Stimulated activated memory B cell treated with anti-CD40 and anti-IgM and Interleukin-4, amounts not matched to agents 10 μg/mL and 1 μg/mL and 100 μg/mL, for 72 hours (primary cell): ENCODE results near the gene ABHD15.

Source experiments
- ATAC-seq: fragments of 150-1000 bp; cut with Tn5 transposase; 2 replicates; pipeline ENCODE4 v1.10.0; 2021
- H3K27ac Mint-ChIP-seq: one replicate; pipeline ENCODE4 v1.8.0; 2022; ENCODE audit warnings: mild to moderate bottlenecking, mixed read lengths
- H3K27me3 Mint-ChIP-seq: one replicate; pipeline ENCODE4 v1.8.0; 2022; ENCODE audit warnings: mixed read lengths
- H3K36me3 Mint-ChIP-seq: one replicate; pipeline ENCODE4 v1.8.0; 2022; ENCODE audit warnings: mixed read lengths
- H3K4me1 Mint-ChIP-seq: one replicate; pipeline ENCODE4 v1.8.0; 2022; ENCODE audit warnings: mixed read lengths
- H3K4me3 Mint-ChIP-seq: one replicate; pipeline ENCODE4 v1.8.0; 2022; ENCODE audit warnings: mild to moderate bottlenecking, moderate library complexity, mixed read lengths
- H3K9me3 Mint-ChIP-seq: one replicate; pipeline ENCODE4 v1.8.0; 2022; ENCODE audit warnings: mixed read lengths

The ABHD15 gene

GRCh38 chr17:29597361-29598172 is 30.7 kb upstream of the ABHD15 start:
- Mint-ChIP-seq H3K9me3 (no peaks in the 10 kb centered on the region), H3K4me1 (peaks cover 23% of the 10 kb centered on the region), H3K4me3 (no peak overlapping the region), H3K36me3 (no peaks in the 10 kb centered on the region), H3K27me3 (no peaks in the 10 kb centered on the region), H3K27ac (no peak overlapping the region)
- no peak for ATAC-seq

GRCh38 chr17:29596811-29597210 is 30.0 kb upstream of the ABHD15 start:
- no peak for ATAC-seq
- no peaks in the 10 kb centered on the region for H3K27me3 Mint-ChIP-seq
- H3K4me3 Mint-ChIP-seq = no peak overlapping the region
- no peaks in the 10 kb centered on the region for H3K9me3 Mint-ChIP-seq
- peaks cover 30% of the 10 kb centered on the region for H3K4me1 Mint-ChIP-seq
- no peak overlapping the region for H3K27ac Mint-ChIP-seq
- H3K36me3 Mint-ChIP-seq = no peaks in the 10 kb centered on the region

- Mint-ChIP-seq H3K4me3 (no peak overlapping the region), H3K36me3 (no peaks in the 10 kb centered on the region), H3K27ac (no peak overlapping the region), H3K9me3 (no peaks in the 10 kb centered on the region), H3K4me1 (peaks cover 37% of the 10 kb centered on the region), H3K27me3 (no peaks in the 10 kb centered on the region)
- no peak for ATAC-seq
These were observed 29.3 kb upstream of the ABHD15 start for GRCh38 chr17:29595943-29596774.

DNA sequence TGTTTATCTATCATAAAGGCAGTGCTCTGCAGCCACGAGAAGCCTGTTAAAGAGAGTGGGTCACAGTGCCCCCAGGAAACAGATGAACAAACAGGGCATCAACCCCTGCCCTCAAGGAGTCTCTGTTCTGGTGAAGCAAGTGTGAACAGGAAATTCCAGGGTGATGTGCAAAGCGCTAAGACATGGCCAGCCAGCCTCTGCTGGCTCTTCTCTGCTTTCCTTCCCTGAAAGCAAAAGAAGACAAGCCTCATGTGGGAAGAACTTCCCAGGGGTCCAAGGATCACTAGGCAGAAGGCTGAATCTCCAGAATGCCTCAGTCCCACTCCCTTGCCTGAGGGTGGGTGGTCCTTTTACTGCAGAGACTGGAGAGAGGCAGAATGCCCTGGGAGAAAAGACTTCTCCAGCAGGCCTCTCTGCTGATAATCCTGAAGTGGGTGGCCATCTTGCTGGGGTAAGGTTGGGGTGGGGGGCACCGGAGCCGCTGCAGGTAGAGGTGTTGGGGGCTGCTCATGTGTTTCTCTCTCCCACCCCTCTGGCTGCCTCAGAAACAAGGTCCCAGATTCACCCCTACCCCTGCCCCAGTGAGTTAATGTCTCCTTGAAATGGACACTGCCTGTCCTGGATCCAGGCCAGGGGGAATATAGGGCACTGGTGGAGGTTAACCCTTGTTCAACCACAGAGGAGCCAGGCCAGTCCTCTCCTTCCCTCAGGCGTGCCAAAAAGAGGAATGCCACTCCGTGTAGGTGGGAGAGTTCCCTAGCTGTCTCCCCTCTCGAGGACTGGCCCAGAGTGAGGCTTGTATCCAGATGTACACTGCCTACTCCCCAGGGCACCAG is 28.5 kb upstream of the ABHD15 start:
- H3K9me3 Mint-ChIP-seq = no peaks in the 10 kb centered on the region
- no peak for ATAC-seq
- H3K27me3 Mint-ChIP-seq = no peaks in the 10 kb centered on the region
- peaks cover 38% of the 10 kb centered on the region for H3K4me1 Mint-ChIP-seq
- H3K27ac Mint-ChIP-seq = no peak overlapping the region
- no peak overlapping the region for H3K4me3 Mint-ChIP-seq
- no peaks in the 10 kb centered on the region for H3K36me3 Mint-ChIP-seq

- no peaks in the 10 kb centered on the region for H3K36me3 Mint-ChIP-seq
- H3K27me3 Mint-ChIP-seq = no peaks in the 10 kb centered on the region
- peak overlapping the region; percentile 84 for H3K4me3 Mint-ChIP-seq
- no peak overlapping the region for H3K27ac Mint-ChIP-seq
- H3K4me1 Mint-ChIP-seq = peaks cover 43% of the 10 kb centered on the region
- no peak for ATAC-seq
- no peaks in the 10 kb centered on the region for H3K9me3 Mint-ChIP-seq
These were observed 27.8 kb upstream of the ABHD15 start for GRCh38 chr17:29594519-29595090.

GRCh38 chr17:29593591-29594518 is 27.0 kb upstream of the ABHD15 start:
- Mint-ChIP-seq H3K36me3 (no peaks in the 10 kb centered on the region), H3K9me3 (no peaks in the 10 kb centered on the region), H3K4me1 (peaks cover 43% of the 10 kb centered on the region), H3K27ac (no peak overlapping the region), H3K27me3 (no peaks in the 10 kb centered on the region), H3K4me3 (peak overlapping the region; percentile 84)
- no peak for ATAC-seq

DNA sequence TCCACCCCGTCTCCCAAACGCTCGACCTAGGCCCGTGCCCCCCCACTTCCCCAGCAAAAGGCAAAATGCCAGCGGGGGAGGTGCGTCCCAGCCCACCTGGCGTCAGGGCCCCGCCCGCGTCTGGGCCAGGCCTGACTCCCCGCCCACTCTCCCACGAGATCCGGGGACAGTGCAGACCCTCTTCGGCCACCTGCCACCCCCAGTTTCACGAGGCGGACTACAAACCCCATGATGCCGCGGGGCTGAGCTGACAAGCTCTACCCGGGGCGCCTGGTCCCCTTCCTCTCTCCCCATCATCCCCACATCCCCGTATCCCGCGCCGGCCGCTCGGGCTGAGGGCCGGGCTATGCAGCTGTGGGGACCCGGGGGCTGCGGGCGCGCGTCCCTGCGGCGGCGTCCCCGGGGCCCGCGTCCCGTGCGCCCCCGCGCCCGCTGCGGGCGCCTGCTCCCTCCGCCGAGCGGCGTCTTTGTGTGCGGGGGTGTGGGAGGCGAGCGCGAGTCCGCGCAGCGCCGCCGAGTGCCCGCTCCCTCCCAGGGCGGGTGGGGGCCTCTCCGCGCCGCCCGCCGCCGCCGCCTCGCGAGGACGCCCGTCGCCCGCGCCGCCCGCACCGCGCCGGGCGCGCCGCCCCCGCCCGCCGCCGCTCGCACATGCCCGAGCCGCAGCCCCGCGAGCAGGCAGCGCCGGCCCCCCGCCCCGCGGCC is 26.2 kb upstream of the ABHD15 start, which contains the start of gene ANKRD13B:
ANKRD13B (plus strand) TSS at position 283 of the 702 bp plus-strand sequence. CDS start 490 bp downstream, outside the sequence.
- peaks cover 51% of the 10 kb centered on the region for H3K4me1 Mint-ChIP-seq
- peak within 1 kb of the TSS; percentile 84 for H3K4me3 Mint-ChIP-seq
- H3K27ac Mint-ChIP-seq = peak within 1 kb of the TSS; percentile 73
- no peaks in the 10 kb centered on the region for H3K36me3 Mint-ChIP-seq
- peak; percentile 11 for ATAC-seq
- H3K27me3 Mint-ChIP-seq = no peaks in the 10 kb centered on the region
- H3K9me3 Mint-ChIP-seq = no peaks in the 10 kb centered on the region

- H3K27ac Mint-ChIP-seq = peak overlapping the region; percentile 73
- ATAC-seq = peak; percentile 58
- peaks cover 61% of the 10 kb centered on the region for H3K4me1 Mint-ChIP-seq
- H3K9me3 Mint-ChIP-seq = no peaks in the 10 kb centered on the region
- H3K36me3 Mint-ChIP-seq = no peaks in the 10 kb centered on the region
- peak overlapping the region; percentile 78 for H3K4me3 Mint-ChIP-seq
- no peaks in the 10 kb centered on the region for H3K27me3 Mint-ChIP-seq
These were observed 25.1 kb upstream of the ABHD15 start for GRCh38 chr17:29591737-29592608.

DNA sequence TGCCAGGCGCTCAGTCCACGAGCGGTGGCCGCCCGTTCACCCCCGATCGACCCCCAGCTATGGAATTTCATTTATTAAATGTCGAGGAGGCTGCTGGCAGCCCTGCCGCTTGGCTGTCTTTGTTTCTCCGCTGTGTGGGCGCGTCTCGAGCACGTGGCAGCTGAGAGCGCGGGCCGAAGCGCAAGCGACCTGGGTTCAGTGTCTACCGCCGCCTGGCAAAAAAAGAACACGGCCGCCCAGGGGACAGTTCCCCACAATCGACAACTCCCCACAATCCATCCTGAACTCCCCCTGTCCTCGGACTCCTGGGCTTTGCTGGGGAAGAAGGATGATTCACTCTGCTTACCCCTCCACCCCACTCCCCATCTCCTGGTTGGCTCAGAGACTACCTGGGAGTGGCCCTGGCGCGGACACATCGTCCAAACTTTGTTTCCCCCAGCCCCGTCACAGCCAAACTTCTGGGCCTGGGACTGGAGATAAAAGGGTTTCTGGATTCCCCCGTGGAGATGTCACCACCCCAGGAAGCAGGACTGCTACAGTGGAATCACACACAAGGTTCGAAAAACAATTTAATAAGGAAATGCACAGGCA is 24.4 kb upstream of the ABHD15 start:
- H3K36me3 Mint-ChIP-seq = no peaks in the 10 kb centered on the region
- H3K9me3 Mint-ChIP-seq = no peaks in the 10 kb centered on the region
- peaks cover 67% of the 10 kb centered on the region for H3K4me1 Mint-ChIP-seq
- H3K27ac Mint-ChIP-seq = peak overlapping the region; percentile 73
- no peak for ATAC-seq
- H3K27me3 Mint-ChIP-seq = no peaks in the 10 kb centered on the region
- peak overlapping the region; percentile 78 for H3K4me3 Mint-ChIP-seq

GRCh38 chr17:29590411-29591145 is 23.7 kb upstream of the ABHD15 start:
- Mint-ChIP-seq H3K27me3 (no peaks in the 10 kb centered on the region), H3K27ac (peak overlapping the region; percentile 73), H3K4me3 (peak overlapping the region; percentile 78), H3K9me3 (no peaks in the 10 kb centered on the region), H3K36me3 (no peaks in the 10 kb centered on the region), H3K4me1 (peaks cover 72% of the 10 kb centered on the region)
- no peak for ATAC-seq

DNA sequence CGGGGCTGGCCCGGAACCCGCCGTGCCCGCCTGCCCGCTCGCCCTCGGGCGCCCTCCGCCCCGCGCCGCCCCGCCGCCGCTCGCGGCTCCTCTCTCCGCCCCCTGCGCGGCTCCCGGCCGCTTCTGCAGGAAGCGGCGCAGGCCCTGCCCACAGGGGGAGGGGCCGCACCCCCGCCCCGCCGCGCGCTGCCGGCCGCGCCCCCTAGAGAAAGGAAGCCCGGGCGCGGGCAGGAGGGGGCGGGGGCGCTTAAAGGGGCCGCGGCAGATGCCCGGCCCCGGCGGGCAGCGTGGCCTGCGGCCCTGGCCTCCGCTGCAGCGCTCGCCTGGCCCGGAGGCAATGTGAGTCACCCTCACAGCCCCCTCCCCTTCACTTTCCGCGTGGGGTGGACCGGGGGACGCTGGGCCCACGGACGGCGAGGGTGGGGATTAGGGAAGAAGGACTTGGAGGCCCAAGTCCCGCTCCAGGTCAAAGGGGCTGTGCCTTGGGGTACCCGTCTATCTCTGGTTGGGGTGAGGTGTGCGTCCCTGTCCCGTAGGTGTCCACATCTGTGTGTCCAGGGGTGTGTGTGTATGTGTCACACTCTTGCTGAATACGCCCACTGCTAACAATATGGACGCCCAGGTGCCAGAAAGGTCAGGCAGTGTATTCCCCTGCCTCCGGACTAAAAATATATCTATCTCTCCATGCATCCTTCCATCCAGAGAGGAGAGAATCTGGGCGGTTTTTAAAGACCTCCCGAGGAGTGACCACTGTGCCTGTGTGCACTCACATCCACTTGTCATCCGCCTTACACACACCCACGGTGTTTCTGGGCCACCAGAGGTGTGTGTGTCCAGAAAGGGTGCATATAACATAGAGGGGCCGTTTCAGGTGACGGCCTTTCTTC is 22.9 kb upstream of the ABHD15 start, which contains the start of gene GIT1:
GIT1 (minus strand) TSS at position 125 of the 887 bp plus-strand sequence. CDS start 270 bp downstream, outside the sequence.
- Mint-ChIP-seq H3K27ac (peak within 1 kb of the TSS; percentile 75), H3K36me3 (no peaks in the 10 kb centered on the region), H3K4me3 (peak within 1 kb of the TSS; percentile 91), H3K27me3 (no peaks in the 10 kb centered on the region), H3K4me1 (peaks cover 80% of the 10 kb centered on the region), H3K9me3 (no peaks in the 10 kb centered on the region)
- peak; percentile 87 for ATAC-seq
